Stimulated activated naive CD8-positive, alpha-beta T cell treated with anti-CD3 and anti-CD28 coated beads, Interleukin-15, amount 100 ng/mL, for 72 hours (primary cell): ENCODE data around the gene CHML.
A peak's percentile ranks its signal among the peaks of the same experiment; 100 is the strongest.

Source experiments
- ATAC-seq: fragments of 150-1000 bp; cut with Tn5 transposase; 2 replicates; pipeline ENCODE4 v1.10.0; 2021; ENCODE audit warnings: mild to moderate bottlenecking, moderate library complexity
- DNase-seq, 2 donors: peaks; one replicate each; pipeline ENCODE4 v3.0.0; 2021 to 2022
- H3K27ac Mint-ChIP-seq, 2 donors: one replicate each; pipeline ENCODE4 v1.8.0; 2022; ENCODE audit warnings: mild to moderate bottlenecking in 2 of 2, mixed read lengths in 2 of 2, moderate library complexity in 2 of 2
- H3K27me3 Mint-ChIP-seq: one replicate; pipeline ENCODE4 v1.8.0; 2022; ENCODE audit warnings: mixed read lengths
- H3K4me1 Mint-ChIP-seq: one replicate; pipeline ENCODE4 v1.8.0; 2022; ENCODE audit warnings: mild to moderate bottlenecking, mixed read lengths
- H3K4me3 Mint-ChIP-seq, 2 donors: one replicate each; pipeline ENCODE4 v1.8.0; 2022; ENCODE audit warnings: mild to moderate bottlenecking in 2 of 2, mixed read lengths in 2 of 2, moderate library complexity in 1 of 2
- H3K9me3 Mint-ChIP-seq, 2 donors: one replicate each; pipeline ENCODE4 v1.8.0; 2022; ENCODE audit warnings: mixed read lengths in 2 of 2

Gene CHML

GRCh38 chr1:241614572-241614971 is 25.6 kb downstream of the CHML start:
- no peak overlapping the region for H3K4me3 Mint-ChIP-seq
- H3K4me1 Mint-ChIP-seq, result peaks cover 13% of the 10 kb centered on the region
- DNase-seq (no peak), ATAC-seq (no peak)
- no peaks in the 10 kb centered on the region for H3K27me3 Mint-ChIP-seq
- H3K27ac Mint-ChIP-seq, result no peak overlapping the region
- H3K9me3 Mint-ChIP-seq, result no peaks in the 10 kb centered on the region

DNA sequence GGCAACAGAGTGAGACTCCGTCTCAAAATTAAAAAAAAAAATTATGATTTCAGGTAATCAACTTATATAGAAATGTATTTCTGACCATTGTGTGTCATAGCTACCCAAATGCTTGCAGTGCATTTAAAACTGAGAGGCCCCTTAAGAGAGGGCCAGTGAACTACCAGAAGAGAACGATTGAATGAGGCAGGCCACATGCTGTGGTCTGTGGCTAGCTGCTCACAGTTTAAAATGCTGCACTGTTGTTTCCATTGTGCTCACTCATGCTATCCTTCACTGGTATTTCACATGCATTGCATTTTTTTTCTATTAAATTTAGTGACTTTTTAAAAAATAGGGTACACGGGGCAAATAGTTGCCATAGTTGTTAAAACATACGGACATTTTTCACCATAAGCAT is 26.0 kb downstream of the CHML start:
- Mint-ChIP-seq H3K4me3 (no peak overlapping the region), H3K4me1 (peaks cover 13% of the 10 kb centered on the region), H3K9me3 (no peaks in the 10 kb centered on the region), H3K27ac (no peak overlapping the region), H3K27me3 (no peaks in the 10 kb centered on the region)
- DNase-seq (no peak), ATAC-seq (peak; percentile 68)

DNA sequence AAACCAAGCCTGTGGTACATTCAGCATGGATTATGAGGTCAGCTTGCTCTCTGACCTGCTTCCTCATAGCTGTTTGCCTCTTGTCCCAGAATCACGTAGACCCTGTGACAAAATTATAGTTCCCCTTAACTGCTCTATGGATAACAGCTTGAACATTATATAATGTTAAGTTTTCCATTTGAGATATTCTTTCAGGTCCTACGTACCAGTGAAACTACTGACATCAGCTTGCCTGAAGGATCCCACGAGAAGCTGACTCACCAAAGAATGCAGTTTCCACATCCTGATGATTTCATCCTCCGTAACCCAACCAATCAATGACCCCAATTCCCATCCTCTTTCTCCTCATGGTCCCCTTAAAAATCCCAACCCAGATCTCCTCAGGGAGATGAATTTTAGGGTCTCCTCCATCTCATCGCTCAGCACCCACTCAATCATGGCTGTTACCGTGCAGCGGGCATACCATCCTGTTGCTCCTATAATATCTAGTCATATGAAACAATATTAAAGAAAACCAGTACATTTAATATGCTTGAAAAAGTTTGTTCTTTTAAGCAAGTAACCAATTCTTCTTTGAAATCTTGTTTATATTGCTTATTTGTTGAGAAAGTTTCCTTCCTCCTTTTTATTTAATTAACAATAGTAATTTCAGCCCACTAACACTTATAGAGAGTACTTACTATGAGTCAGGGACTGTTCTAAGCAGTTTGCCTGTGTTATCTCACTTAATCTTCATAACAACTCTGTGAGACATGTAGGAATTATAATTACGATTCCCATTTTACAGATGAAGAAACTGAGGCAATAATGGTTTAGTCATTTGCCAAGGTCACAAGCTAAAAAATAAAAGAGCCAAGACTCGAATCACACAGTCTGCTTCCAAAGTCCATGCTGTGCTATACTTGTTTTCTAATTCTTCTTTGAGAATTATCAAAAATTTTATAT is 27.4 kb downstream of the CHML start:
- ATAC-seq, result no peak
- H3K9me3 Mint-ChIP-seq, result no peaks in the 10 kb centered on the region

DNA sequence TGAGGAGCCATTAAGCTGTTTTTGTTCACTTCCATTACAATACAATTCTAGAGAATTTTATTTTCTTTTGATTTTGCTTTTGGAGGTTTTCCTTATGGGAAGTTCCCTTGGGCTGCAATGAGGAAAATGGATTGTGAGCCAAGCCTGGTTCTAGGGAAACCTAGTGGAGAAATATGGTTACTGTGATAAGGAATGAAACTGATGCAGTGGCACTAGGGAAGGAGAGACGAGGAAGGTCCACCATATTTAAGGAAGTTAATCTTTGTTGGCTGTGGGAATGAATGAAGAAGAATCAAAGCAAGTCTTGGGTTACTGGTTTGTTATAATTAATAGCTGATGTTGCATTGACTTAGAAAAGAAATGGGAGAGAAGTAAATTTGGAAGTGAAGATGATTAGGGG is 28.4 kb downstream of the CHML start:
- Mint-ChIP-seq H3K27ac (no peak overlapping the region), H3K4me3 (no peak overlapping the region), H3K9me3 (no peaks in the 10 kb centered on the region), H3K4me1 (peaks cover 7% of the 10 kb centered on the region), H3K27me3 (no peaks in the 10 kb centered on the region)
- no peak for DNase-seq
- ATAC-seq, result no peak

More for the DNA sequence above, 27.4 kb downstream of the CHML start:
- peaks cover 7% of the 10 kb centered on the region for H3K4me1 Mint-ChIP-seq
- peak overlapping the region; percentile 7 to 18 for H3K4me3 Mint-ChIP-seq
- no peaks in the 10 kb centered on the region for H3K27me3 Mint-ChIP-seq
- peak overlapping the region in 1 of 2 donors; percentile 3 for H3K27ac Mint-ChIP-seq
- DNase-seq, result no peak

DNA sequence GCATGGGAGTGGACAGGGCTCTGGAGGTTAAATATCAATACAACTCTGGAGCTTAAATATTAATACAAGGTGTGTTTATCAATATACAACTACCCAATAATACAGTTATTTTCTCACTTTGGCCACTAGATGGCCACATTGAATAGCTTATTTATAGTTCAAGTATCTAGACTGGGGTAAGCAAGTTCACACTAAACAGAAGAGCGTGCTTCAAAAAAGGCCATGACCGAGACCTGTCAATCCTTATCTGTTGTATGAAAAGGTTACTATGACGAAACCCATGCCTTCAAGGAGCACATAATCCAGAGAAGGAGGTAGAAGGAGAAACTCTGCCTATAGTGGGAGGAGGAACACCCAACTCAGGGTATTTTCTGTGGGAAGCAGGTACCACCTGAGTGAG is 29.1 kb downstream of the CHML start:
- H3K4me3 Mint-ChIP-seq, result no peak overlapping the region
- DNase-seq (peak; percentile 13 to 15), ATAC-seq (peak; percentile 80)
- H3K9me3 Mint-ChIP-seq, result no peaks in the 10 kb centered on the region
- no peaks in the 10 kb centered on the region for H3K27me3 Mint-ChIP-seq
- H3K4me1 Mint-ChIP-seq, result peaks cover 7% of the 10 kb centered on the region
- H3K27ac Mint-ChIP-seq, result no peak overlapping the region

GRCh38 chr1:241610056-241610815 is 29.9 kb downstream of the CHML start:
- H3K4me1 Mint-ChIP-seq, result peaks cover 7% of the 10 kb centered on the region
- no peak overlapping the region for H3K4me3 Mint-ChIP-seq
- H3K9me3 Mint-ChIP-seq, result no peaks in the 10 kb centered on the region
- no peak overlapping the region for H3K27ac Mint-ChIP-seq
- no peaks in the 10 kb centered on the region for H3K27me3 Mint-ChIP-seq
- no peak for ATAC-seq
- no peak for DNase-seq

- H3K9me3 Mint-ChIP-seq, result no peaks in the 10 kb centered on the region
- H3K27ac Mint-ChIP-seq, result no peak overlapping the region
- DNase-seq (no peak), ATAC-seq (peak; percentile 57)
- no peak overlapping the region for H3K4me3 Mint-ChIP-seq
- H3K4me1 Mint-ChIP-seq, result peaks cover 7% of the 10 kb centered on the region
- H3K27me3 Mint-ChIP-seq, result no peaks in the 10 kb centered on the region
Observed at GRCh38 chr1:241608379-241609033, 31.7 kb downstream of the CHML start.

GRCh38 chr1:241607497-241607896 is 32.7 kb downstream of the CHML start:
- Mint-ChIP-seq H3K27ac (peak overlapping the region in 1 of 2 donors; percentile 54), H3K27me3 (no peaks in the 10 kb centered on the region), H3K4me3 (no peak overlapping the region), H3K9me3 (no peaks in the 10 kb centered on the region), H3K4me1 (peaks cover 2% of the 10 kb centered on the region)
- no peak for ATAC-seq
- DNase-seq, result no peak

GRCh38 chr1:241606544-241606943 is 33.6 kb downstream of the CHML start:
- no peak overlapping the region for H3K27ac Mint-ChIP-seq
- no peaks in the 10 kb centered on the region for H3K9me3 Mint-ChIP-seq
- no peak for DNase-seq
- no peak for ATAC-seq
- no peak overlapping the region for H3K4me3 Mint-ChIP-seq
- no peaks in the 10 kb centered on the region for H3K4me1 Mint-ChIP-seq
- no peaks in the 10 kb centered on the region for H3K27me3 Mint-ChIP-seq

DNA sequence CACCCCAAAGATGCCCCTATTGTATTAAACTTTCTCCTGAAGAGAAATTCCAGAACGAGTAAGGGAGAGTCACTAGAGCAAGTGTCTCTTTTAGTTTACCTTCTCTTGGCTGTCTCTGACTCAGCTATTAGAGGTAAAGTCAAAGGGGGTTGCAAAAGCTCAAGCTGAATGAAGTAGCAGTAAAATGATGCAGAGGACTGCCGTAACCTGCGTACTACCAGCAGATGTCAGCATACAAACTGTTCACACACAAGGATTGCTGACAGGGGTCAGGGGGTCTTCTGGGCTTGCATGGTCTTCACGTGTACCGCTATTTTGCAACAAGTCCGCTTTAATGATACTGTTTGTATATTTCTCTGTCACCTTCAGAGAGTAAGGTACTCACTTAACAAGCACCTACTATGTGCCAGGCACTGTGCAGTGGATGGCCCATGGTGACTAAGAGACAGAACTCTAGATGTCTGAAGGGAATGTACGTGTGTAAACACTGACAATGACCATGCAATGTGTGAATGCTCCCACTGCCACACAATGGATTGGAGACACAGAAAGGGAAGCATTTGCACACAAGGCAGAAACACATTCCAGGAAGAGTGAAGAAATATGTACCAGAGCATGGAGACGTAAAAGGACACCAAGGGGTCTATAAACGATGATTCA is 34.9 kb downstream of the CHML start:
- no peak for DNase-seq
- Mint-ChIP-seq H3K27me3 (no peaks in the 10 kb centered on the region), H3K9me3 (no peaks in the 10 kb centered on the region), H3K27ac (no peak overlapping the region), H3K4me1 (no peaks in the 10 kb centered on the region), H3K4me3 (no peak overlapping the region)
- ATAC-seq, result no peak

- DNase-seq (no peak), ATAC-seq (no peak)
- Mint-ChIP-seq H3K9me3 (no peaks in the 10 kb centered on the region), H3K27me3 (no peaks in the 10 kb centered on the region), H3K4me3 (no peak overlapping the region), H3K4me1 (no peaks in the 10 kb centered on the region), H3K27ac (peak overlapping the region in 1 of 2 donors; percentile 60)
Observed at GRCh38 chr1:241603731-241604245, 36.4 kb downstream of the CHML start.

DNA sequence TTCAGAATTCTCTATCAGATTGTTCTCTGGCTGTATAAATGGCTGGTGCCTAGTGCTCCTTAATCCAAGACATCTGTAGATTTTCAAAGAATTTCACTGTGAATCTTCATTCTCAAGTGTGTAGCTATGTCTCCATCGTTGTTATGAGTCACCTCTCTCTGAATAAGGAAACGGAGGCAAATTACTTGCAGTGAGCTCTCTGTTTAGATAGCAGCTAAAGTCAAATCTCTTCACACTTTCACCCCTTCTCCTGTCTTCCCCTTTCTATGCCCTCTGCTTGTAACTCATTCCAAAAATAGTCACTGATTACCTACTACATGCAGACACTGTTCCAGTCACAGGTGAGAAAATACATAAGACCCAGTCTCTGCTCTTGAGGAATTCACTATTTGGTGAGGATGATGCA is 39.7 kb downstream of the CHML start:
- ATAC-seq, result no peak
- Mint-ChIP-seq H3K27me3 (no peaks in the 10 kb centered on the region), H3K4me1 (no peaks in the 10 kb centered on the region), H3K9me3 (no peaks in the 10 kb centered on the region), H3K4me3 (no peak overlapping the region), H3K27ac (no peak overlapping the region)
- DNase-seq, result no peak

DNA sequence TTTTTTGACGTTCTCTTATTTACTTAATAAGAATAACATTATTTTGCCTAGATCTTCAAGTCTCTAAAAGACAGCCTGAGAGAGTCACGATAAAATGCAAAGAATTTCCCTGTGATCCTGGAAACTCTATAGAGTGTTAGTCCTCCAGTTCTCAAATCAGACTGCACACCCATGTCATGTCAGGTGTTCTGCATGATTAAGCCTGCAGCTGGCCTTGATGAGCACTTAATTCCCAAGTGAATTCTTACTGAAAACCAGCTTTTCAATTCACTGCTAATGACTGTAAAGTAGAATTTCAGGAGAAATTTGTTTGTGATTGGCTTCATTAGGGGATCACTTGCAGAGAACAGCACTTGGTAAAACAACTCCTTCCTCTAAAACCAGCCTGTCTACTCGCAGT is 41.9 kb downstream of the CHML start:
- H3K9me3 Mint-ChIP-seq, result no peaks in the 10 kb centered on the region
- H3K4me3 Mint-ChIP-seq, result no peak overlapping the region
- ATAC-seq (no peak), DNase-seq (no peak)
- no peak overlapping the region for H3K27ac Mint-ChIP-seq
- H3K27me3 Mint-ChIP-seq, result no peaks in the 10 kb centered on the region
- no peaks in the 10 kb centered on the region for H3K4me1 Mint-ChIP-seq

DNA sequence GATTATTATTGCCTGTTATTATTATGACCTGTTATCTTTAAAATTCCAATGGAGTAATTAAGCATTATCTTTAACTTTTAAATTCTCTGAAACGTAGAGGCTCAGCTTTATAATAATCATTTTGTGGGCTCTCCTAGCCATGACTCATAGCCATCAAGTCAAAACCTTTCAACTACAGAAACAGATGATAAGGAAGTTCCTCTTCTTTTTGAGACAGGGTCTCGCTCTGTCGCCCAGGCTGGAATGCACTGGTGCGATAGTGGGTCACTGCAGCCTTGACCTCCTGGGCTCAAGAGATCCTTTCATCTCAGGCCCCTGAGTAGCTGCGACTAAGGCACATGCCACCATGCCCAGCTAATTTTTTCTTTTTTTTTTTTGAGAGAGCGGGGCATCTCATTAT is 43.5 kb downstream of the CHML start:
- ATAC-seq (no peak), DNase-seq (no peak)
- H3K27me3 Mint-ChIP-seq, result no peaks in the 10 kb centered on the region
- H3K27ac Mint-ChIP-seq, result no peak overlapping the region
- no peak overlapping the region for H3K4me3 Mint-ChIP-seq
- H3K4me1 Mint-ChIP-seq, result peaks cover 13% of the 10 kb centered on the region
- H3K9me3 Mint-ChIP-seq, result no peaks in the 10 kb centered on the region

GRCh38 chr1:241593186-241593585 is 47.0 kb downstream of the CHML start:
- ATAC-seq (no peak), DNase-seq (no peak)
- Mint-ChIP-seq H3K4me3 (no peak overlapping the region), H3K27ac (peak overlapping the region in 1 of 2 donors; percentile 66), H3K9me3 (no peaks in the 10 kb centered on the region), H3K4me1 (peaks cover 23% of the 10 kb centered on the region), H3K27me3 (no peaks in the 10 kb centered on the region)
